Stimulated activated CD4-positive, alpha-beta T cell treated with anti-CD3 and anti-CD28 coated beads, Interleukin-2, amount 100 ng/mL, for 48 hours (primary cell): ENCODE results near the gene DCDC1.

Source experiments
- DNase-seq, 2 donors: peaks; one replicate each; pipeline ENCODE4 v3.0.0-alpha.2; 2020

DCDC1 gene

GRCh38 chr11:31102316-31102715 is 267.2 kb downstream of the DCDC1 start:
- no peak for DNase-seq

GRCh38 chr11:31096191-31096805 is 273.2 kb downstream of the DCDC1 start:
- DNase-seq: no peak

- DNase-seq: no peak
Measured at GRCh38 chr11:31092638-31093037, 276.9 kb downstream of the DCDC1 start.

GRCh38 chr11:31089117-31089516 is 280.4 kb downstream of the DCDC1 start:
- DNase-seq: no peak

- no peak for DNase-seq
Measured at GRCh38 chr11:31069447-31070205, 299.9 kb downstream of the DCDC1 start.

- DNase-seq: no peak
Measured at GRCh38 chr11:31060880-31061279, 308.7 kb downstream of the DCDC1 start.

- DNase-seq: no peak
Measured at GRCh38 chr11:31059529-31059928, 310.0 kb downstream of the DCDC1 start.

- no peak for DNase-seq
Measured at GRCh38 chr11:31050061-31050765, 319.3 kb downstream of the DCDC1 start.

GRCh38 chr11:31045335-31045734 is 324.2 kb downstream of the DCDC1 start:
- DNase-seq: no peak

- no peak for DNase-seq
Measured at GRCh38 chr11:31030138-31030792, 339.3 kb downstream of the DCDC1 start.

GRCh38 chr11:31026315-31026714 is 343.2 kb downstream of the DCDC1 start:
- no peak for DNase-seq

GRCh38 chr11:31022080-31022479 is 347.5 kb downstream of the DCDC1 start:
- DNase-seq: no peak

- no peak for DNase-seq
Measured at GRCh38 chr11:31019786-31020185, 349.8 kb downstream of the DCDC1 start.

GRCh38 chr11:31005202-31005601 is 364.3 kb downstream of the DCDC1 start:
- no peak for DNase-seq

GRCh38 chr11:31001427-31001826 is 368.1 kb downstream of the DCDC1 start:
- DNase-seq: no peak

GRCh38 chr11:31000381-31000780 is 369.2 kb downstream of the DCDC1 start:
- DNase-seq: no peak

- no peak for DNase-seq
Measured at GRCh38 chr11:30992513-30992849, 377.1 kb downstream of the DCDC1 start.

- DNase-seq: no peak
Measured at GRCh38 chr11:30991802-30992512, 377.6 kb downstream of the DCDC1 start.

GRCh38 chr11:30991376-30991775 is 378.2 kb downstream of the DCDC1 start:
- no peak for DNase-seq

- no peak for DNase-seq
Measured at GRCh38 chr11:30990625-30991296, 378.8 kb downstream of the DCDC1 start.

GRCh38 chr11:30987819-30988218 is 381.7 kb downstream of the DCDC1 start:
- no peak for DNase-seq

GRCh38 chr11:30985536-30985935 is 384.0 kb downstream of the DCDC1 start:
- DNase-seq: no peak
